Endothelial cell of umbilical vein (primary cell): ENCODE results near the gene ZMIZ1.

ENCODE experiments used
- CTCF ChIP-seq, 2 donors: IDR thresholded peaks; 1 replicate in 1 of 2; 2 replicates in 1 of 2; pipeline ENCODE4 v1.5.1; 2011; ENCODE audit warnings: low read length in 2 of 2, mild to moderate bottlenecking in 2 of 2, moderate library complexity in 2 of 2, control low read depth in 1 of 2, inconsistent platforms in 1 of 2, low read depth in 1 of 2; ENCODE audit not compliant: insufficient read depth in 1 of 2; ENCODE audit errors: extremely low read depth in 1 of 2
- EZH2 ChIP-seq: IDR thresholded peaks from 2 replicates; pipeline ENCODE4 v1.6.1; 2012; ENCODE audit warnings: borderline replicate concordance, low read depth, mild to moderate bottlenecking, moderate library complexity, low read length, inconsistent platforms; ENCODE audit not compliant: severe bottlenecking
- MAX ChIP-seq: IDR thresholded peaks from 2 replicates; pipeline ENCODE4 v1.6.1; 2011; ENCODE audit not compliant: insufficient read depth, insufficient read length
- POLR2A ChIP-seq: IDR thresholded peaks from 2 replicates; pipeline ENCODE4 v1.6.1; 2012; ENCODE audit warnings: low read depth, mild to moderate bottlenecking, control low read depth, low read length
- POLR2AphosphoS5 ChIP-seq: IDR thresholded peaks from 2 replicates; pipeline ENCODE4 v1.6.1; 2012; ENCODE audit warnings: low read depth, mild to moderate bottlenecking, control low read depth, low read length, moderate library complexity; ENCODE audit not compliant: insufficient read depth

- TF ChIP-seq CTCF (IDR thresholded peaks at IDR 0.05; ENCODE audit: extremely low read depth in 1 of 2, insufficient read depth in 1 of 2, low read depth in 1 of 2, low read length in 2 of 2) (no peak), POLR2A (no peak), EZH2 (no peak), MAX (no peak), POLR2AphosphoS5 (no peak)
Measured at GRCh38 chr10:79025199-79025832, 43.5 kb upstream of the ZMIZ1 start.
